NCI-H1105 (cell line): Measurements from ENCODE around the gene NCBP3.
"Not testable (repeated sequence)": the region's sequence is repeated elsewhere in the genome, so short reads cannot be mapped to it uniquely, and the experiment has no call there.

Experiments
- DNase-seq: peaks from one replicate; lab custom pipeline; 2025; lab: John Stamatoyannopoulos, UW

NCBP3 gene

GRCh38 chr17:3812284-3812683, 33.8 kb downstream of the NCBP3 start:
- DNase-seq: no peak

GRCh38 chr17:3810019-3810418, 36.0 kb downstream of the NCBP3 start:
- DNase-seq: no peak

GRCh38 chr17:3809135-3809534, 36.9 kb downstream of the NCBP3 start:
- no peak for DNase-seq

- DNase-seq: no peak
Observed at GRCh38 chr17:3808701-3809100, 37.3 kb downstream of the NCBP3 start.

GRCh38 chr17:3805581-3805980, 40.5 kb downstream of the NCBP3 start:
- no peak for DNase-seq

GRCh38 chr17:3804503-3804931, 41.5 kb downstream of the NCBP3 start:
- DNase-seq: no peak

- no peak for DNase-seq
Observed at GRCh38 chr17:3803308-3803640, 42.8 kb downstream of the NCBP3 start.

- no peak for DNase-seq
Observed at GRCh38 chr17:3802461-3803307, 43.4 kb downstream of the NCBP3 start.

GRCh38 chr17:3801792-3802191, 44.3 kb downstream of the NCBP3 start:
- no peak for DNase-seq

GRCh38 chr17:3801347-3801746, 44.7 kb downstream of the NCBP3 start:
- DNase-seq: no peak

- no peak for DNase-seq
Observed at GRCh38 chr17:3800362-3801271, 45.4 kb downstream of the NCBP3 start, which contains the start of gene ITGAE. Gene ITGAE (minus strand): TSS chr17:3801188. CDS start chr17:3801144, 44 bp downstream.

- no peak for DNase-seq
Observed at GRCh38 chr17:3799181-3799945, 46.7 kb downstream of the NCBP3 start.

- no peak for DNase-seq
Observed at GRCh38 chr17:3798273-3799180, 47.5 kb downstream of the NCBP3 start.

- no peak for DNase-seq
Observed at GRCh38 chr17:3796822-3797170, 49.2 kb downstream of the NCBP3 start.

- DNase-seq: no peak
Observed at GRCh38 chr17:3796110-3796821, 49.8 kb downstream of the NCBP3 start.

- no peak for DNase-seq
Observed at GRCh38 chr17:3795390-3796102, 50.5 kb downstream of the NCBP3 start.

- no peak for DNase-seq
Observed at GRCh38 chr17:3794557-3795389, 51.3 kb downstream of the NCBP3 start.

- DNase-seq: not testable (repeated sequence)
Observed at GRCh38 chr17:3794152-3794551, 51.9 kb downstream of the NCBP3 start.

- not testable (repeated sequence) for DNase-seq
Observed at GRCh38 chr17:3793258-3793657, 52.8 kb downstream of the NCBP3 start.
